Stomach (tissue), 4 donors: ENCODE data around the gene TUBB2A.

Source experiments
- EP300 ChIP-seq: sonication (generic); formaldehyde crosslinking; IDR thresholded peaks from one replicate; pipeline ENCODE4 v1.6.1; 2017; ENCODE audit warnings: antibody characterized with exemption
- POLR2AphosphoS5 ChIP-seq, 3 donors: sonication (generic); formaldehyde crosslinking; IDR thresholded peaks; one replicate each; pipeline ENCODE4 v1.6.1; 2016; ENCODE audit warnings: antibody characterized with exemption in 3 of 3
- TF ChIP-seq, protein P1 (sequence below), 7 experiments: fragments of 450-650 bp in 4 of 7; fragments of 200-600 bp in 3 of 7; sonication (generic) in 3 of 7; IDR thresholded peaks; one replicate each; pipeline ENCODE4 v1.5.1; 2016 to 2019; ENCODE audit warnings: antibody characterized with exemption in 7 of 7, control low read depth in 2 of 7, mild to moderate bottlenecking in 1 of 7

GRCh38 chr6:3195420-3195694 is 38.0 kb upstream of the TUBB2A start:
- TF ChIP-seq, protein P1, sequence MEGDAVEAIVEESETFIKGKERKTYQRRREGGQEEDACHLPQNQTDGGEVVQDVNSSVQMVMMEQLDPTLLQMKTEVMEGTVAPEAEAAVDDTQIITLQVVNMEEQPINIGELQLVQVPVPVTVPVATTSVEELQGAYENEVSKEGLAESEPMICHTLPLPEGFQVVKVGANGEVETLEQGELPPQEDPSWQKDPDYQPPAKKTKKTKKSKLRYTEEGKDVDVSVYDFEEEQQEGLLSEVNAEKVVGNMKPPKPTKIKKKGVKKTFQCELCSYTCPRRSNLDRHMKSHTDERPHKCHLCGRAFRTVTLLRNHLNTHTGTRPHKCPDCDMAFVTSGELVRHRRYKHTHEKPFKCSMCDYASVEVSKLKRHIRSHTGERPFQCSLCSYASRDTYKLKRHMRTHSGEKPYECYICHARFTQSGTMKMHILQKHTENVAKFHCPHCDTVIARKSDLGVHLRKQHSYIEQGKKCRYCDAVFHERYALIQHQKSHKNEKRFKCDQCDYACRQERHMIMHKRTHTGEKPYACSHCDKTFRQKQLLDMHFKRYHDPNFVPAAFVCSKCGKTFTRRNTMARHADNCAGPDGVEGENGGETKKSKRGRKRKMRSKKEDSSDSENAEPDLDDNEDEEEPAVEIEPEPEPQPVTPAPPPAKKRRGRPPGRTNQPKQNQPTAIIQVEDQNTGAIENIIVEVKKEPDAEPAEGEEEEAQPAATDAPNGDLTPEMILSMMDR (IDR thresholded peaks at IDR 0.05) = no peak
- no peak for TF ChIP-seq EP300
- no peak for TF ChIP-seq POLR2AphosphoS5 (IDR thresholded peaks at IDR 0.05)
